Measurements from ENCODE around the gene YAE1. TPM values are rescaled to one million over a fixed set of nuclear protein-coding genes. Genes with fewer than 3 reads are reported as not detected.

The YAE1 gene
- total RNA-seq, 1 donor = 7.8 TPM

DNA sequence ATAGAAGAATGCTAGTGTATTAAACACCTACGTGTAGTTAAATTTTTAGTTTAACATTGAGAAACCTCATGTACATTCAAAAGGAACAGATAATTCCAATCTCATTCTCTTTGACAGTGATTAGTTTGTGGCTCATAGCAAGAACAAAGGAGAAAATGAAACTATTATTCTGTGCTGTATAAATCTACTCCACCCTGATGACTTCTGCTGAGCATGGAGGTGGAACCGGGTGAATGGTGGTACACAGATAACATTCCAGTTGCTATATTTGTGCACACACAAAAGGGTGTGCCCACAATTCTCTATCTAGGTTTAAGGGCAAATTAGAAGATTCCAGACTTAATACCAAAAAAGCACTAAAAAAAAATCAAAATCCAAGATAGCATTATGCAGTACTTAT, 40.1 kb downstream of the YAE1 start:
- DNase-seq (ENCODE audit: low read depth in 2 of 3, low spot score in 2 of 3) = no peak

DNA sequence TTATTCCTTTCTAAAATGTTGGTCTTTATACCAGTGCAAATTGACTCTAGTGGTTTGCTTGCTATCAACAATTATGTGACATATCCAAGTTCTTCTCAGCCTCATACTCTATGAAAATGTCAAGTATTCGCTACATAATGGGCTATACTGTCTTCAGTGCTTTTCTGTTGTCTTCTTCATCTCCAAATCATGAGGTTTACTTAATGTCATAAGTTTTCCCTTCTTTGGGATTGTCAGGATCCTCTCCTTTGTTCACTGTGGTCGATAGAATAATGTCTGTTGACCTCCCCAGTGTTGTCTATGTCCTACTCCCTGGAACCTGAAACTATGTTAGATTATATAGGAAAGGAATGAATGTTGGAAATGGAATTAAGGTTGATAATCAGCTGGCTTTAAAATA, 40.7 kb downstream of the YAE1 start:
- no peak for DNase-seq (ENCODE audit: low read depth in 2 of 3, low spot score in 2 of 3)

DNA sequence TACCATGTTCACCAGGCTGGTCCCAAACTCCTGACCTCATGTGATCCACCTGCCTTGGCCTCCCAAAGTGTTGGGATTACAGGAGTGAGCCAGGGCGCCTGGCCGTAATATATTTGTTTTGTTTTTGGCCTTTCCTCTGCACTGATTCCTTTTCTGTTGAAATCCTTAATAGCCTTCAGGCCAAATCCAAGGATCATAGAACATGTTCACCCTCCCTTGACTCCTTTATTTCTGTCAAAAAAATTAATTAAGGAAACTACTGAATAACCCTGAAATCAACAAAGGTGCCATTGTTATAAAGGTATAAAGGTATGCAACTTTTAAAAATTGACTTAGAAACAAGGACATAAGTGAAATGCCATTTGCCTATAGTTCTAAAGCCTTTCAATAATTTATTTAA, 41.7 kb downstream of the YAE1 start:
- DNase-seq (ENCODE audit: low read depth in 2 of 3, low spot score in 2 of 3) = no peak

DNA sequence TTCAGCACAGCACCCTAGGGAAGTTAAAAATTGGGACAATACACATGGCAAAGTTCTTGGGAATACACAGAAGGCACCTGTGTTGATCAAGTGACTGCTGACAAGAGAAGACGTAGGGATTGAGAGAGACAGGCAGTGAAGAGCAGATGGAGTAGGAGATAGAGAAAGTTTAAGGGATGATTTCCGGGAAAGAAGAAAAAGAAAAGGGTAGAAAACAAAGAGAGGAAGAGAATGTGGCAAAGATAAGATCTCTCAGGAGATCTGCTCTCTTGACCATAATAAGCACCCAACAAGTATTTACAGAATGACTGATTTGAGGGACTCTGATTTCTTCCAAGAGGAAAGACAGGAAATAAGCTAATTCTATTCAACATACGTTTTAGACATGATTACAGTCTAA, 42.1 kb downstream of the YAE1 start:
- no peak for DNase-seq (ENCODE audit: low read depth in 2 of 3, low spot score in 2 of 3)

DNA sequence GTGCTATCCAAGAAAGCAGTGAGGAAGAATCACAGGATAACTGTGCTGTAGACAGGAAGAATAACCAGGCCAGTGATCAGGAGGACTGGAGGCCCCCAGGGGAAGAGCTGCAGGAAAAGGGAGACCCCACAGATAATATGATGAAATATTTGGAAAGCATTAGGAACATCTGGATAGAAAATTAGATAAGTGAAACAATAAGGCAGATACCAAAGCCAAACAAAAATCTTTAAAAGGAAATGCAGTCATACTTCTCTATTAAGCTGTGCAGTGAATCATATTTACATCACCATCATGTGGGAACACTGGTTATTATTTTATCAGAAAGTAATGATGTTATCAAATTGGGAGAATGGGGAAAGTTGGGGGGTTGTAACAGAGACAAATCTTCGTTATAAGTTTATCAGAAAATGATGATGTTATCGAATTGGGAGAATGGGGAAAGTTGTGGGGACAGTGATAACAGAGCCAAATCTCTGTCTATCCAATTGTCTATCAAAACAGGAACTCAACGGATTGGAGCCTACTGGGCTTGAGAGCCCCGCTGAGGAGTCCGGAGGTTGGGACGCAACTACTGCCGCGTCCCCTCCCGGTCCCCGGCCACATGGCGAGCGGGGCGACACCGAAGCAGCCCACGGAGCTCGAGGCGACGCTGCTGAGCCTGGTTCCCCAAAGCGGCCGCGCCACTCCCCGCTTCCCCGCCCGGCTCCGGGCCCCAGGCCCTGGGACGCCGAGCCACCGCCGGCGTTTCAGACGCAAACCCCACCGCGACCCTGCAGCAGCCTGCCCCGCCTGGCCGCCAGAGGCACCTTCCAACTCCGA, 43.1 kb downstream of the YAE1 start:
- DNase-seq (ENCODE audit: low read depth in 2 of 3, low spot score in 2 of 3) = peak in 2 of 3 donors; percentile 50 to 63

DNA sequence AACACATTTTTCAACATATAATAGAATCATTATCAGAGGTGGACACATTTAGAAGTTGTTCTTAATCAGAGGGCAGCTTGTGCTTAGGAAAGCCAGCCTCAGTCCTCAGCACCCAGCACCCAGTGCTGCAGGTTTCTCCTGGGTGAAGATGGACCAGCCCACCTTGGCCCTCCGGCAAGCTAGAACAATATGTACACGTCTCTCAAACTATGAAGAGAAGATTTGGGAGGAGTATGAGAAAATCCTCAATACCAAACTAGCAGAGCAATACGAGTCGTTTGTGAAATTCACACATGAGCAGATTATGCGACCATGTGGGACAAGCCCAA, 43.7 kb downstream of the YAE1 start:
- DNase-seq (ENCODE audit: low read depth in 2 of 3, low spot score in 2 of 3) = no peak

DNA sequence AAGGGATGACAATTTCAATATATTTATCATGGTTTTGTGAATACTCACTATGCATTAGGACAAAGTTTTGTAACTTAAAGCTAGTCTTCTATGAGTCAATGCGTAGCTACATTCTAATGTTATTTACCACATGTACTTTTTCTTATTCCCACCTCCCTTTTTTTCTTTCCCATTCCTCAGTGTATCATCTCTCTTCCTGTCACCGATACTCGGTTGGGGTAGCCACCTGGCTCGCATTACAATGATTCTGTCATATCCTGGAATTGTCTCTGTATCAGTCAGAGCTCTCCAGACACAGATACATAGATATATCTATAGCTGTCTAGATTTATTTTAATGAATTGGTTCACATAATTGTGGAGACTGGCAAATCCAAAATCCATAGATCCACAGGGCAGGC, 47.4 kb downstream of the YAE1 start:
- no peak for DNase-seq (ENCODE audit: low read depth in 2 of 3, low spot score in 2 of 3)

DNA sequence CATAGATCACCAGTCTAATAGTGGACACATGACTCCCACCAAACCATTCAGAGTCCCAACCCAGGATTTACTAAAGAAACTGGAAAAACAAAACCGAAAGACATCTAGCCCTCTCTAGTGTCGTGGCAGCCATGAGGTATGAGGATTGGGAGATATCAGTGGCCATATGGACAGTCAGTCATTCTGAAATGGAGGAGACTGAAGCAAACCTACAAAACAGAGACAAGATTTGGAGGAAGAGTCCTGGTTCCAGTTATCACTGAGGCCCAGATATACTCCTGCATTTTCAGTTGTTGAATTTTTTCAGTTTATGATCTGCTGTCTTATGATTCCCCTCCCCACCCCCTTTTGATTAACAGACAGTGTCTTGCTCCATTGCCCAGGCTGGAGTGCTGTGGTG, 48.1 kb downstream of the YAE1 start:
- DNase-seq (ENCODE audit: low read depth in 2 of 3, low spot score in 2 of 3) = no peak

DNA sequence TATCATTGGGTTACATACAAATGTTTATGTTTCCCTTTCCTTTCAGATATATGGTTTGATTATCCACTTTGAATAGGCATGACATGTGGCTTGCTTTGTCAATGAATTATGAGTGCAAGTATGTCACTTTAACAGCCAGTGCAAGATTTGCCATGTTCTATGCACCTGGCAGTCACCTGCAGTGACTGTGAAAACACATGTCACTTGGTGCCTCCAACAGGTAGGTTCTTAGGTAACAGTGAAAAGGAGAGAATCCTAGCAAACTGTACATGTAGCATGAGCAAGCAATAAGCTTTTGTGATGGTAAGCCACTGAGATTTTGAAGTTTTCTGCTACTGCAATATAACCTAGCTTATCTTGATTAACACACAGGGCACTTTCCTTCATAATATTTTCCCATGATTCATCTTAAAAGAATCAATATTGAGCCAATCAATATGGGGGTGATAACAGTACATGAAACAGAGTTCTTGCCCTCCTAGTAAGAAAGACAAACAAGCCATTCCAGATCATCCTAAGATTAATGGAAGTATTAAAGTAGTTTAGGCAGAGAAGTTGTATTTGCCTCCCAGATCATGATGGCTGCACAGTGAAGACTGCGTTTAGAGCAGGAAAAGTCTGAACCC, 49.3 kb downstream of the YAE1 start:
- no peak for DNase-seq (ENCODE audit: low read depth in 2 of 3, low spot score in 2 of 3)

DNA sequence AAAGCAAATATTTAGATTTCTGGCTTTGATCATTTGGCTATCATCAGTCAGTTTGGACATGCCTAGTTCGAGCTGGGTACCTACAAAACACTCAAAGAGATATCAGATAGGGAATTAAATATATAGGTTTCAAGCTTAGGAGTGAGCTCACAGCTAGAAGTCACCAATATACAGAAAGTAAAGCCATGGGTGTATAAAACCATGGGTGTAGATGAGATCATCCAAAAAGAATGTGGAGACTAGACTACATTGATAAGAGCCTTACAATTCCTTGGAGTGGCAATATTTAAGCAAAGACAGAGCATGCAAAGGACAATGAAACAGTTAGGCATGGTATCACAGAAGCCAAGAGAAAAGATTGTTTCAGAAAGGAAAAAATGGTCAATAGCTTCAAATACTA, 49.9 kb downstream of the YAE1 start:
- DNase-seq (ENCODE audit: low read depth in 2 of 3, low spot score in 2 of 3) = no peak

DNA sequence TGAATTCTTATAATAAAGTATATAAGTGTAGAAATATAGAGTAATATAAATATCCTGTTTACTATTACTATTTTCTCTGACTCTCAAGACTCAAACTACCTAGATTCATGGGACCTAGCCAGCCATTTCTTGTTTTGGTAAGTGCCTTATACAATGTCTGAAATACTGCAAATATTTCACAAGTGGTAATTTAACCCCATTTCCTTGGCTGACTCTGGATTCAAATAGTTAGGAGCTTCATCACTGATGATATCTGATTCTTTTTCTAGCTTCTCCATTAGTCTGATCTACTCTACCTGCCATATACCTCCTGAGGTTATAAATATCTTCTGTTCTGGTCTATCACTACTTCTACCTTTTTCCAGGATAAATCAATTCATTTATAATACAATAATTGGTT, 50.8 kb downstream of the YAE1 start:
- no peak for DNase-seq (ENCODE audit: low read depth in 2 of 3, low spot score in 2 of 3)

DNA sequence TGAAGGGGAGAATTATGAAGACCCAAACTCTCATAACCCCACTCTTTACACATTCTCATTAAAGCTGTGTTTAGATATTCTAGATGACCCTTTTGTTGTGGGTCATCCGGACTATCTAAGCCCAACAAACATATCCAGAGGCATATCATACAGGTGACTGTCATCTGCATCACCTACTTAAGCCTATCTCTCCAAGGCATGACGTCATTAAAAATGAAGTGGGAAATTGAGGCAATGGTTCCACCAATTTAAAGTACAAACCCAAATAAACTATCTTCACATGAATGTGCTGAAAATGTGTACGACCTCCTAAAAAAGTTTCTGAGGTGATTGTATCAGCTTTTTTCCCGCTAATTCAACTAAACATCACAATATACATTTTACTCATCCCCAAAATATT, 52.7 kb downstream of the YAE1 start:
- no peak for DNase-seq (ENCODE audit: low read depth in 2 of 3, low spot score in 2 of 3)

DNA sequence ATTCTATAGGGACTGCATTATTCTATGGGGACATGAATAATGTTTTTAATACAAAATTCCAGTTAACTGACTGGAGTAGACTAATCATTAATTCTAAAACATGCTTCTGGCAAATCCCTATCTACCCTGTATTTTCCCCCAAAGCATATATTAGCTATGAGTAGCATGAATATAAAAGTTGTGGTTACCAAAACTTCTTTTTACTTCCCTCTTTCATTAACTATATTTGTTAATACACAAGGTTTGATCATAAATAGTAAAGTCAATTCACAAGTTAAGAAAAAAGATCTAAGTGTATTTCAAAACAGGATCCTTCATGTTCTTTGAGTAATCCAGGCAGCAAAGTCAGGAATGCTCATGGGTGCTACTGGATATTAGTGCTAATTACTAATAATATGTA, 54.3 kb downstream of the YAE1 start:
- no peak for DNase-seq (ENCODE audit: low read depth in 2 of 3, low spot score in 2 of 3)

DNA sequence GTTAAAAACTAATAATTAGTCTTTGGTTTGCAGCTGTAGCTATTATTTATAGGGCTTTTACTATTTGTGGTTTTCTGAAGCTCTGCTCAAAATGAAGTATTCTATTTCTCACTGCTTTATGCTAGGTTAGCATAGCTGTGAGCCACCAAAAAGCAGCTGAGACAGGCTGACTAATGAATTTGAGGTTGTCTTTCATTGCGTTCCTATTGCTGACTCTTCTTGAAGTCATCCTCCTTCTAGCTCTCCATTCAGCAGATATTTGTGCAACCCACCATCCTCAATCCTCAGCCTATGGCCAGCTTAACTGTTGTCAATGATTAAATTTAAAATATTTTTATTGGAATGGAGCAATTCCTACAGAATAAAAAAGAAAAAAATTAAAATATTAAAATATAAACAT, 55.1 kb downstream of the YAE1 start:
- no peak for DNase-seq (ENCODE audit: low read depth in 2 of 3, low spot score in 2 of 3)

DNA sequence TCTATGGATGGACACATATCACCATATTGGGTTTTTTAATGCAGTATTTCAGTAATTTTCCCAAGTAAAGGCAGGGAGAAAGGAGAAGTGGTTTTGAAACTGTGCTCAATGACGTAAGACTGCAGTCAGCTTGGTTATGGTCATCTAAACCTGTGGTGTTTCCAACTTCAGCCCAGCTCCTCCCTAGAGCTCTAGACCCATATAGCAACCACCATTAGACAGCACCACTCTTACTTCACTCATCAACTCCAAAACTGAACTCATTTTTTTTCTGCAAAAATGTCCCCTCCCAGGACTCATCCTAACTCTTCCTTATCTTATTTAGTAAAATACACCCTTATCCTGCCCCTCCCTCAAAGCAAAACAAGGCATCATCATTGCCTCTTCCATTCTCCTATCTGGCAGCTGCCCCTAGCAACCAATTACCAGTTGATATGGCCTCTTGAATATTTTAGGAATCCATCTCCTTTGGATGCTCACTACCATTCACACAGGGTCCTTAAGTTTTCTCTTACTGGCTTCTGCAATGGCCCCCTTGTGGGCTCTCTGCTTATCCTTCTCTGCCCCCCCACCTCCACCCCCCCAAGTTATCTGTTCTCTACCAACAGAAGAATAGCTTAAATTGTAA, 55.7 kb downstream of the YAE1 start:
- DNase-seq (ENCODE audit: low read depth in 2 of 3, low spot score in 2 of 3) = peak in 2 of 3 donors; percentile 38 to 52

Other genes with a start within 250 kb of the YAE1 start
- gene RALA, start 57.2 kb downstream of the YAE1 start, total RNA-seq = 8.3 TPM

Measured in hematopoietic multipotent progenitor cell (in vitro differentiated cells).